GM23248 (cell line): ENCODE data around the gene CFAP126.

Experiments
- EZH2 ChIP-seq: fragments of 200-600 bp; sonication (generic); IDR thresholded peaks from 2 replicates; pipeline ENCODE4 v1.6.1; 2018; ENCODE audit warnings: antibody characterized with exemption, mild to moderate bottlenecking; ENCODE audit not compliant: insufficient read depth, poor library complexity, severe bottlenecking
- EZH2phosphoT487 ChIP-seq: fragments of 200-600 bp; sonication (generic); IDR thresholded peaks from 2 replicates; pipeline ENCODE4 v1.6.1; 2018; ENCODE audit warnings: antibody characterized with exemption, moderate library complexity, mild to moderate bottlenecking, low read depth; ENCODE audit not compliant: insufficient read depth

- TF ChIP-seq EZH2phosphoT487 (no peak), EZH2 (no peak)
Observed at GRCh38 chr1:161378014-161378413, 10.3 kb upstream of the CFAP126 start.
